ENCODE data around the gene CACNA1E. TPM values are rescaled to one million over a fixed set of nuclear protein-coding genes. Genes with fewer than 3 reads are reported as not detected.

Gene CACNA1E
- total and polyA plus RNA-seq, 2 experiments from 2014 or later = 0.32 to 1.1 TPM

DNA sequence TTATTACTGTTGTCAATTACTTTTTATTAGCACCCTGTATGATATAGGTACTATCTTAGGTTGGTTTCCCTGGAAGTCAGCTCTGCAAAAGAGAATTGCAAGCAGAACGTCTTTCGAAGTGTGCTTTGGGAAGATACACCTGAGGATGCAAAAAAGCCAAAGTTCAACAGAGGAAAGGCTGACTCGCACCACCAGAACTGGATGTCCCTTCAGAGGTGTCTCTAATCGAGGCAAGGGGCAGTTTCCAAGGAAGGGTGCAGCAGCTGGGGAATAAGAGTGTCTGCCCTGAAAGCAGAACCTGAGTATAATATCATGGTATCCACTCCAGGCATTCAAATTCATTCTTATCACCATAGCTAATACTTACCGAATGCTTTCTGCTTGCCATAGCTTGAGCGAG, 149.6 kb downstream of the CACNA1E start:
- Histone ChIP-seq H3F3A (replicated peaks; ENCODE audit: low read depth) (no peaks in the 10 kb centered on the region), H3K9me2 (ENCODE audit: insufficient read depth) (0 out of 2 replicates have a peak, but pooled peaks cover 3% of the 10 kb centered on the region), H3K4me3 (no peak overlapping the region), H2AFZ (no peak overlapping the region), H3K4me1 (ENCODE audit: insufficient read depth) (no peaks in the 10 kb centered on the region), H3K4me2 (no peak overlapping the region), H4K20me1 (replicated peaks; ENCODE audit: insufficient read depth) (no peaks in the 10 kb centered on the region), H3K27me3 (ENCODE audit: insufficient read depth) (no peaks in the 10 kb centered on the region), H3K27ac (ENCODE audit: low read depth) (no peak overlapping the region), H3K79me2 (replicated peaks; ENCODE audit: insufficient read depth) (no peaks in the 10 kb centered on the region), H3K36me3 (ENCODE audit: insufficient read depth) (no peaks in the 10 kb centered on the region)
- no peak for TF ChIP-seq EZH2 (IDR thresholded peaks at IDR 0.05; ENCODE audit: low read depth, unreplicated experiment)
- TF ChIP-seq, protein P1, sequence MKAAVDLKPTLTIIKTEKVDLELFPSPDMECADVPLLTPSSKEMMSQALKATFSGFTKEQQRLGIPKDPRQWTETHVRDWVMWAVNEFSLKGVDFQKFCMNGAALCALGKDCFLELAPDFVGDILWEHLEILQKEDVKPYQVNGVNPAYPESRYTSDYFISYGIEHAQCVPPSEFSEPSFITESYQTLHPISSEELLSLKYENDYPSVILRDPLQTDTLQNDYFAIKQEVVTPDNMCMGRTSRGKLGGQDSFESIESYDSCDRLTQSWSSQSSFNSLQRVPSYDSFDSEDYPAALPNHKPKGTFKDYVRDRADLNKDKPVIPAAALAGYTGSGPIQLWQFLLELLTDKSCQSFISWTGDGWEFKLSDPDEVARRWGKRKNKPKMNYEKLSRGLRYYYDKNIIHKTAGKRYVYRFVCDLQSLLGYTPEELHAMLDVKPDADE (IDR thresholded peaks at IDR 0.05) = no peak
- TF ChIP-seq ZNF331 (CRISPR knock-in tag; IDR thresholded peaks at IDR 0.05; ENCODE audit: low read depth) = no peak
- no peak for TF ChIP-seq POLR2AphosphoS5 (IDR thresholded peaks at IDR 0.05; ENCODE audit: low read depth)
- TF ChIP-seq STAT1 (IDR thresholded peaks at IDR 0.05; ENCODE audit: unreplicated experiment) = no peak
- no peak for TF ChIP-seq JUNB (IDR thresholded peaks at IDR 0.05; ENCODE audit: unreplicated experiment)
- TF ChIP-seq EZH2phosphoT487 (IDR thresholded peaks at IDR 0.05; ENCODE audit: unreplicated experiment) = no peak
- TF ChIP-seq, protein P2, sequence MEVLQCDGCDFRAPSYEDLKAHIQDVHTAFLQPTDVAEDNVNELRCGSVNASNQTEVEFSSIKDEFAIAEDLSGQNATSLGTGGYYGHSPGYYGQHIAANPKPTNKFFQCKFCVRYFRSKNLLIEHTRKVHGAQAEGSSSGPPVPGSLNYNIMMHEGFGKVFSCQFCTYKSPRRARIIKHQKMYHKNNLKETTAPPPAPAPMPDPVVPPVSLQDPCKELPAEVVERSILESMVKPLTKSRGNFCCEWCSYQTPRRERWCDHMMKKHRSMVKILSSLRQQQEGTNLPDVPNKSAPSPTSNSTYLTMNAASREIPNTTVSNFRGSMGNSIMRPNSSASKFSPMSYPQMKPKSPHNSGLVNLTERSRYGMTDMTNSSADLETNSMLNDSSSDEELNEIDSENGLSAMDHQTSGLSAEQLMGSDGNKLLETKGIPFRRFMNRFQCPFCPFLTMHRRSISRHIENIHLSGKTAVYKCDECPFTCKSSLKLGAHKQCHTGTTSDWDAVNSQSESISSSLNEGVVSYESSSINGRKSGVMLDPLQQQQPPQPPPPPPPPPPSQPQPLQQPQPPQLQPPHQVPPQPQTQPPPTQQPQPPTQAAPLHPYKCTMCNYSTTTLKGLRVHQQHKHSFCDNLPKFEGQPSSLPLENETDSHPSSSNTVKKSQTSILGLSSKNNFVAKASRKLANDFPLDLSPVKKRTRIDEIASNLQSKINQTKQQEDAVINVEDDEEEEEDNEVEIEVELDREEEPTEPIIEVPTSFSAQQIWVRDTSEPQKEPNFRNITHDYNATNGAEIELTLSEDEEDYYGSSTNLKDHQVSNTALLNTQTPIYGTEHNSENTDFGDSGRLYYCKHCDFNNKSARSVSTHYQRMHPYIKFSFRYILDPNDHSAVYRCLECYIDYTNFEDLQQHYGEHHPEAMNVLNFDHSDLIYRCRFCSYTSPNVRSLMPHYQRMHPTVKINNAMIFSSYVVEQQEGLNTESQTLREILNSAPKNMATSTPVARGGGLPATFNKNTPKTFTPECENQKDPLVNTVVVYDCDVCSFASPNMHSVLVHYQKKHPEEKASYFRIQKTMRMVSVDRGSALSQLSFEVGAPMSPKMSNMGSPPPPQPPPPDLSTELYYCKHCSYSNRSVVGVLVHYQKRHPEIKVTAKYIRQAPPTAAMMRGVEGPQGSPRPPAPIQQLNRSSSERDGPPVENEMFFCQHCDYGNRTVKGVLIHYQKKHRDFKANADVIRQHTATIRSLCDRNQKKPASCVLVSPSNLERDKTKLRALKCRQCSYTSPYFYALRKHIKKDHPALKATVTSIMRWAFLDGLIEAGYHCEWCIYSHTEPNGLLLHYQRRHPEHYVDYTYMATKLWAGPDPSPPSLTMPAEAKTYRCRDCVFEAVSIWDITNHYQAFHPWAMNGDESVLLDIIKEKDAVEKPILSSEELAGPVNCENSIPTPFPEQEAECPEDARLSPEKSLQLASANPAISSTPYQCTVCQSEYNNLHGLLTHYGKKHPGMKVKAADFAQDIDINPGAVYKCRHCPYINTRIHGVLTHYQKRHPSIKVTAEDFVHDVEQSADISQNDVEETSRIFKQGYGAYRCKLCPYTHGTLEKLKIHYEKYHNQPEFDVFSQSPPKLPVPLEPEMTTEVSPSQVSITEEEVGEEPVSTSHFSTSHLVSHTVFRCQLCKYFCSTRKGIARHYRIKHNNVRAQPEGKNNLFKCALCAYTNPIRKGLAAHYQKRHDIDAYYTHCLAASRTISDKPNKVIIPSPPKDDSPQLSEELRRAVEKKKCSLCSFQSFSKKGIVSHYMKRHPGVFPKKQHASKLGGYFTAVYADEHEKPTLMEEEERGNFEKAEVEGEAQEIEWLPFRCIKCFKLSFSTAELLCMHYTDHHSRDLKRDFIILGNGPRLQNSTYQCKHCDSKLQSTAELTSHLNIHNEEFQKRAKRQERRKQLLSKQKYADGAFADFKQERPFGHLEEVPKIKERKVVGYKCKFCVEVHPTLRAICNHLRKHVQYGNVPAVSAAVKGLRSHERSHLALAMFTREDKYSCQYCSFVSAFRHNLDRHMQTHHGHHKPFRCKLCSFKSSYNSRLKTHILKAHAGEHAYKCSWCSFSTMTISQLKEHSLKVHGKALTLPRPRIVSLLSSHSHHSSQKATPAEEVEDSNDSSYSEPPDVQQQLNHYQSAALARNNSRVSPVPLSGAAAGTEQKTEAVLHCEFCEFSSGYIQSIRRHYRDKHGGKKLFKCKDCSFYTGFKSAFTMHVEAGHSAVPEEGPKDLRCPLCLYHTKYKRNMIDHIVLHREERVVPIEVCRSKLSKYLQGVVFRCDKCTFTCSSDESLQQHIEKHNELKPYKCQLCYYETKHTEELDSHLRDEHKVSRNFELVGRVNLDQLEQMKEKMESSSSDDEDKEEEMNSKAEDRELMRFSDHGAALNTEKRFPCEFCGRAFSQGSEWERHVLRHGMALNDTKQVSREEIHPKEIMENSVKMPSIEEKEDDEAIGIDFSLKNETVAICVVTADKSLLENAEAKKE (CRISPR knock-in tag; IDR thresholded peaks at IDR 0.05) = no peak
- TF ChIP-seq NANOG (IDR thresholded peaks at IDR 0.05; ENCODE audit: borderline replicate concordance) = no peak
- TF ChIP-seq, protein P3, sequence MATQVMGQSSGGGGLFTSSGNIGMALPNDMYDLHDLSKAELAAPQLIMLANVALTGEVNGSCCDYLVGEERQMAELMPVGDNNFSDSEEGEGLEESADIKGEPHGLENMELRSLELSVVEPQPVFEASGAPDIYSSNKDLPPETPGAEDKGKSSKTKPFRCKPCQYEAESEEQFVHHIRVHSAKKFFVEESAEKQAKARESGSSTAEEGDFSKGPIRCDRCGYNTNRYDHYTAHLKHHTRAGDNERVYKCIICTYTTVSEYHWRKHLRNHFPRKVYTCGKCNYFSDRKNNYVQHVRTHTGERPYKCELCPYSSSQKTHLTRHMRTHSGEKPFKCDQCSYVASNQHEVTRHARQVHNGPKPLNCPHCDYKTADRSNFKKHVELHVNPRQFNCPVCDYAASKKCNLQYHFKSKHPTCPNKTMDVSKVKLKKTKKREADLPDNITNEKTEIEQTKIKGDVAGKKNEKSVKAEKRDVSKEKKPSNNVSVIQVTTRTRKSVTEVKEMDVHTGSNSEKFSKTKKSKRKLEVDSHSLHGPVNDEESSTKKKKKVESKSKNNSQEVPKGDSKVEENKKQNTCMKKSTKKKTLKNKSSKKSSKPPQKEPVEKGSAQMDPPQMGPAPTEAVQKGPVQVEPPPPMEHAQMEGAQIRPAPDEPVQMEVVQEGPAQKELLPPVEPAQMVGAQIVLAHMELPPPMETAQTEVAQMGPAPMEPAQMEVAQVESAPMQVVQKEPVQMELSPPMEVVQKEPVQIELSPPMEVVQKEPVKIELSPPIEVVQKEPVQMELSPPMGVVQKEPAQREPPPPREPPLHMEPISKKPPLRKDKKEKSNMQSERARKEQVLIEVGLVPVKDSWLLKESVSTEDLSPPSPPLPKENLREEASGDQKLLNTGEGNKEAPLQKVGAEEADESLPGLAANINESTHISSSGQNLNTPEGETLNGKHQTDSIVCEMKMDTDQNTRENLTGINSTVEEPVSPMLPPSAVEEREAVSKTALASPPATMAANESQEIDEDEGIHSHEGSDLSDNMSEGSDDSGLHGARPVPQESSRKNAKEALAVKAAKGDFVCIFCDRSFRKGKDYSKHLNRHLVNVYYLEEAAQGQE (IDR thresholded peaks at IDR 0.05; ENCODE audit: unreplicated experiment) = no peak
- TF ChIP-seq ZNF114 (CRISPR knock-in tag; IDR thresholded peaks at IDR 0.05) = no peak
- TF ChIP-seq CREB1 (CRISPR knock-in tag; IDR thresholded peaks at IDR 0.05; ENCODE audit: low read depth) = no peak
- TF ChIP-seq, protein P4, sequence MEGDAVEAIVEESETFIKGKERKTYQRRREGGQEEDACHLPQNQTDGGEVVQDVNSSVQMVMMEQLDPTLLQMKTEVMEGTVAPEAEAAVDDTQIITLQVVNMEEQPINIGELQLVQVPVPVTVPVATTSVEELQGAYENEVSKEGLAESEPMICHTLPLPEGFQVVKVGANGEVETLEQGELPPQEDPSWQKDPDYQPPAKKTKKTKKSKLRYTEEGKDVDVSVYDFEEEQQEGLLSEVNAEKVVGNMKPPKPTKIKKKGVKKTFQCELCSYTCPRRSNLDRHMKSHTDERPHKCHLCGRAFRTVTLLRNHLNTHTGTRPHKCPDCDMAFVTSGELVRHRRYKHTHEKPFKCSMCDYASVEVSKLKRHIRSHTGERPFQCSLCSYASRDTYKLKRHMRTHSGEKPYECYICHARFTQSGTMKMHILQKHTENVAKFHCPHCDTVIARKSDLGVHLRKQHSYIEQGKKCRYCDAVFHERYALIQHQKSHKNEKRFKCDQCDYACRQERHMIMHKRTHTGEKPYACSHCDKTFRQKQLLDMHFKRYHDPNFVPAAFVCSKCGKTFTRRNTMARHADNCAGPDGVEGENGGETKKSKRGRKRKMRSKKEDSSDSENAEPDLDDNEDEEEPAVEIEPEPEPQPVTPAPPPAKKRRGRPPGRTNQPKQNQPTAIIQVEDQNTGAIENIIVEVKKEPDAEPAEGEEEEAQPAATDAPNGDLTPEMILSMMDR (conservative IDR thresholded peaks at IDR 0.05; ENCODE audit: low read depth in 2 of 2) = no peak
- Mint-ChIP-seq H3K27ac (no peak overlapping the region), H3K4me1 (peaks cover 7% of the 10 kb centered on the region; the same call in 2 of the 3 replicates), H3K4me3 (no peak overlapping the region), H3K36me3 (ENCODE audit: low read depth) (no peaks in the 10 kb centered on the region), H3K27me3 (ENCODE audit: insufficient read depth, low read depth, poor library complexity) (no peaks in the 10 kb centered on the region), H3K9me3 (no peaks in the 10 kb centered on the region)
- DNase-seq (ENCODE audit: low spot score) (no peak), ATAC-seq (no peak)
